Suprapubic skin (tissue), 4 donors: ENCODE data around the gene HIVEP3. TPM values are rescaled to one million over a fixed set of nuclear protein-coding genes. Genes with fewer than 3 reads are reported as not detected.
A peak's percentile ranks its signal among the peaks of the same experiment; 100 is the strongest.

Source experiments
- DNase-seq, 2 donors: peaks; one replicate each; pipeline ENCODE4 v3.0.0-alpha.2; 2019; ENCODE audit warnings: low spot score in 2 of 2
- H3K27ac ChIP-seq: fragments of 200-600 bp; sonication (generic); one replicate; pipeline ENCODE4 v1.5.1; 2019
- H3K27me3 ChIP-seq: fragments of 200-600 bp; sonication (generic); one replicate; pipeline ENCODE4 v1.5.1; 2019
- H3K36me3 ChIP-seq: fragments of 200-600 bp; sonication (generic); one replicate; pipeline ENCODE4 v1.5.1; 2019
- H3K4me1 ChIP-seq: fragments of 200-600 bp; sonication (generic); one replicate; pipeline ENCODE4 v1.5.1; 2019
- H3K4me3 ChIP-seq: fragments of 200-600 bp; sonication (generic); one replicate; pipeline ENCODE4 v1.5.1; 2019; ENCODE audit warnings: mild to moderate bottlenecking
- H3K9me3 ChIP-seq: fragments of 200-600 bp; sonication (generic); one replicate; pipeline ENCODE4 v1.5.1; 2019
- EP300 ChIP-seq: sonication (generic); formaldehyde crosslinking; IDR thresholded peaks from one replicate; pipeline ENCODE4 v1.6.1; 2017; ENCODE audit warnings: antibody characterized with exemption
- POLR2A ChIP-seq, 2 donors: fragments of 450-650 bp; IDR thresholded peaks; one replicate each; pipeline ENCODE4 v1.6.1; 2017; ENCODE audit warnings: antibody characterized with exemption in 2 of 2, mild to moderate bottlenecking in 2 of 2, moderate library complexity in 2 of 2
- POLR2AphosphoS5 ChIP-seq, 3 donors: sonication (generic); formaldehyde crosslinking; IDR thresholded peaks; one replicate each; pipeline ENCODE4 v1.6.1; 2017; ENCODE audit warnings: antibody characterized with exemption in 3 of 3
- WGBS: methylation state at CpG from one replicate; pipeline ENCODE4 v1.1.5; 2018; 5-methylcytosine and 5-hydroxymethylcytosine counted together
- total RNA-seq, 4 donors: library from RNA; depleted of rRNA; stranded (reverse); fragments of >200 nt; gene quantifications; one replicate each; pipeline ENCODE4 v1.1.0, GENCODE V29; 2016
- TF ChIP-seq, protein P1 (sequence below), 2 donors: fragments of 200-600 bp in 1 of 2; fragments of 450-650 bp in 1 of 2; sonication (generic) in 1 of 2; IDR thresholded peaks; one replicate each; pipeline ENCODE4 v1.5.1; 2016 to 2019; ENCODE audit warnings: antibody characterized with exemption in 2 of 2, mild to moderate bottlenecking in 1 of 2, moderate library complexity in 1 of 2

The HIVEP3 gene
- total RNA-seq, 4 donors from 2014 or later: 11.3 to 23.9 (median 18.3) TPM

DNA sequence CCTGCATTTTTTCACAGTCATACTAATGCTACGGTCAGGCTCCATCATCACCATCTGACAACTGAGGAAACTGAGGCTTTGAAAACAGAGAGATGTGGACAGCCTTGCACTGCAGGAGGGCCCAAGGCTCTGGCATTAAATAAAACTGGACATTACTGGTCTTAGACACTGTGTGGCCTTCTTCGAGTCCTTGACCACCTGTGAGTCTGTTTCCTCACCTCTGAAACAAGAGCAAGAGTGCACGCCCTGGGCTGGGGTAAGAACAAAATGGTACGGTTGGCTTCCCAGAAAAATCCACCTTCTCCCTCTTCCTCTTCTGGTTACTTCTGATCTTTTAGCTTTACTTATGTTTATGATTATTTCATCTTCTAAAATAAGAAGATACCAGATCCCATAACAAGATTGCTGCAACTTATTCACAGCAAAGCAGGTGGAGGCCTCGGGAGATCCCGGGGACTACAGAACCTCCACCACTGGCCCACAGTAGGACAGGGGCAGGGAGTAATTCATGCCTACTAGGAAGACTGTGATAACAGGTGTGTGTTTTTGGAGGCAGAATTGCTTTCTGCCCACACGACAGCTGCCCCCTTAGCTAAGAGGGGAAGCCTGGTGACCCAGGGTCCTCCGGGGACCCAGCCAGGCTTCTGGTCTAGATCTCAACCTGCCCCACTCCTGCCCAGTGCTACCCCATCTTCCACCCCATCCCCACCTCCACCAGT is 277.8 kb downstream of the HIVEP3 start:
- Histone ChIP-seq H3K9me3 (no peaks in the 10 kb centered on the region), H3K27me3 (no peaks in the 10 kb centered on the region), H3K36me3 (no peaks in the 10 kb centered on the region), H3K27ac (no peak overlapping the region), H3K4me1 (peaks cover 11% of the 10 kb centered on the region), H3K4me3 (no peak overlapping the region)
- no peak for TF ChIP-seq POLR2AphosphoS5 (IDR thresholded peaks at IDR 0.05)
- TF ChIP-seq, protein P1, sequence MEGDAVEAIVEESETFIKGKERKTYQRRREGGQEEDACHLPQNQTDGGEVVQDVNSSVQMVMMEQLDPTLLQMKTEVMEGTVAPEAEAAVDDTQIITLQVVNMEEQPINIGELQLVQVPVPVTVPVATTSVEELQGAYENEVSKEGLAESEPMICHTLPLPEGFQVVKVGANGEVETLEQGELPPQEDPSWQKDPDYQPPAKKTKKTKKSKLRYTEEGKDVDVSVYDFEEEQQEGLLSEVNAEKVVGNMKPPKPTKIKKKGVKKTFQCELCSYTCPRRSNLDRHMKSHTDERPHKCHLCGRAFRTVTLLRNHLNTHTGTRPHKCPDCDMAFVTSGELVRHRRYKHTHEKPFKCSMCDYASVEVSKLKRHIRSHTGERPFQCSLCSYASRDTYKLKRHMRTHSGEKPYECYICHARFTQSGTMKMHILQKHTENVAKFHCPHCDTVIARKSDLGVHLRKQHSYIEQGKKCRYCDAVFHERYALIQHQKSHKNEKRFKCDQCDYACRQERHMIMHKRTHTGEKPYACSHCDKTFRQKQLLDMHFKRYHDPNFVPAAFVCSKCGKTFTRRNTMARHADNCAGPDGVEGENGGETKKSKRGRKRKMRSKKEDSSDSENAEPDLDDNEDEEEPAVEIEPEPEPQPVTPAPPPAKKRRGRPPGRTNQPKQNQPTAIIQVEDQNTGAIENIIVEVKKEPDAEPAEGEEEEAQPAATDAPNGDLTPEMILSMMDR (IDR thresholded peaks at IDR 0.05): no peak
- no peak for TF ChIP-seq EP300
- TF ChIP-seq POLR2A (IDR thresholded peaks at IDR 0.05): no peak
- WGBS: 94% methylated on average over 8 of the region's 8 CpGs
- peak in 1 of 2 donors; percentile 57 for DNase-seq

DNA sequence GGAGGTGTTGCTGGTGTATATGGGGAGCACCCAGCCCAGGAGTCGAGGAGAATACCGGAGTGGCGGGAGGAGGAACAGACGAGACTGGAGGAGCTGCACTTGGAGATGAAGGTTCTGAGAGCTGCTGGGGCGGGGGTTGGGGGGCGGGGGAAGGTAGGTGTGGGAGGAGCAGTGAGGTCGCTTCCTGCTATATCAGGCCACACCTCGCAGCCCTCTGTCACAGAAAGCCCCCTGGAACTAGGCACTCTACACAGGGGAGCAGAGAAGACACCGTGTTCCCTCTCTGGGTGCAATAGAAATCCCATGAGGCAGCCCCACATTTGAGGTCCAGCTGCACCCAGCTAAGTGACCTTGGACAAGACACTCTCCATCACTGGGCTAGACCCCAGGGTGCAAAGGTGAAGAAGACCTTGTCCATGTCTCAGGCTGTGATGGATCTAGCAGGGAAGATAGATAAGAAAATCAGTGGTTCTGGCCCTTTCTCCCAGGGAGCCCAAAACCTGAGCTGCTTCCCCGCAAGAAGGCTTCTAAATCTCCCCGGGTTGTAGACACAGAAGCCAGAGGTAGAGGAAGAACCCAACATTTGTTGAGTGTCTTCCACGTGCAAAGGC is 278.5 kb downstream of the HIVEP3 start:
- Histone ChIP-seq H3K27me3 (no peaks in the 10 kb centered on the region), H3K27ac (no peak overlapping the region), H3K4me1 (peaks cover 11% of the 10 kb centered on the region), H3K9me3 (no peaks in the 10 kb centered on the region), H3K4me3 (no peak overlapping the region), H3K36me3 (no peaks in the 10 kb centered on the region)
- 72% methylated on average over 10 of the region's 12 CpGs for WGBS
- TF ChIP-seq POLR2A (IDR thresholded peaks at IDR 0.05) (no peak), POLR2AphosphoS5 (IDR thresholded peaks at IDR 0.05) (no peak), EP300 (no peak)
- TF ChIP-seq, protein P1 (IDR thresholded peaks at IDR 0.05): no peak
- DNase-seq: peak in 1 of 2 donors; percentile 58

DNA sequence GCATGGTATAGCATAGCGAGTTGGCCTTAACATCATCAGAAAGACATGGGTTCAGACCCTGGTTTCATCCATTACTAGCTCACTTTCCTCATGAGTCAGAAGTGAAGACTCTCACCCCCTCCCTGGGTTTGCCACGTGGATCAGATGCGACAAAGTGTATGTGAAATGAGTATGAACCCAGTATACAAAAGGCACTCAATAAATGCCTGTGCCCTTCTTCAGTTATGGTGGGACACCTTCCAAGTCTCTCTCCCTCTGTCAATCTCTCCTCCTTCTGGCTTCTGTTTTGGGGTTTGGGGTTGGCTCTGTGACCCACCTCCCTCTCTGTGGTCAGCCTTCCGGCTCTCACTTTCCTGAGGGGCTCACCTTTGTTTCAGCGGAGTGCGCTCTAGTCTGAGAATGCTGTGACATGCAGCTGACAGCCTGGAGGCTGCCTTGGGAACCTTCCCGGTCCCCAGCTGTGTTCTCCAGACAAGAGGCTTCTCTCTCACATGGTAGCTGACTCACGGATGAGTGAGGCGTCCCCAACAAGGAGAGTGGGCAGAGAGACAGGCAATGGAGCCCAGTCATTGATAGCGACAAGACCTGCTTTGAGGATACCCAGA is 279.3 kb downstream of the HIVEP3 start:
- WGBS: 42% methylated on average over 10 of the region's 10 CpGs
- no peak overlapping the region for H3K27ac ChIP-seq

GRCh38 chr1:41638086-41639024 is 280.4 kb downstream of the HIVEP3 start:
- WGBS: 71% methylated on average over 4 of the region's 4 CpGs
- peak in 1 of 2 donors; percentile 73 for DNase-seq
- Histone ChIP-seq H3K4me3 (no peak overlapping the region), H3K4me1 (peaks cover 14% of the 10 kb centered on the region), H3K27me3 (no peaks in the 10 kb centered on the region), H3K9me3 (no peaks in the 10 kb centered on the region), H3K27ac (no peak overlapping the region), H3K36me3 (no peaks in the 10 kb centered on the region)
- no peak for TF ChIP-seq EP300
- TF ChIP-seq, protein P1 (IDR thresholded peaks at IDR 0.05): no peak

More for the DNA sequence above, 279.3 kb downstream of the HIVEP3 start:
- no peaks in the 10 kb centered on the region for H3K9me3 ChIP-seq
- peaks cover 11% of the 10 kb centered on the region for H3K4me1 ChIP-seq
- no peaks in the 10 kb centered on the region for H3K27me3 ChIP-seq
- no peaks in the 10 kb centered on the region for H3K36me3 ChIP-seq
- no peak overlapping the region for H3K4me3 ChIP-seq
- DNase-seq: peak in 1 of 2 donors; percentile 74
- TF ChIP-seq, protein P1 (IDR thresholded peaks at IDR 0.05): no peak
- TF ChIP-seq EP300 (no peak), POLR2AphosphoS5 (IDR thresholded peaks at IDR 0.05) (no peak), POLR2A (IDR thresholded peaks at IDR 0.05) (no peak)
